Measurements from ENCODE around the gene GMDS. TPM values are rescaled to one million over a fixed set of nuclear protein-coding genes. Genes with fewer than 3 reads are reported as not detected.
A peak's percentile ranks its signal among the peaks of the same experiment; 100 is the strongest.

The GMDS gene
- total RNA-seq, 2 donors from 2014 or later = 19.6 to 36.3 TPM

DNA sequence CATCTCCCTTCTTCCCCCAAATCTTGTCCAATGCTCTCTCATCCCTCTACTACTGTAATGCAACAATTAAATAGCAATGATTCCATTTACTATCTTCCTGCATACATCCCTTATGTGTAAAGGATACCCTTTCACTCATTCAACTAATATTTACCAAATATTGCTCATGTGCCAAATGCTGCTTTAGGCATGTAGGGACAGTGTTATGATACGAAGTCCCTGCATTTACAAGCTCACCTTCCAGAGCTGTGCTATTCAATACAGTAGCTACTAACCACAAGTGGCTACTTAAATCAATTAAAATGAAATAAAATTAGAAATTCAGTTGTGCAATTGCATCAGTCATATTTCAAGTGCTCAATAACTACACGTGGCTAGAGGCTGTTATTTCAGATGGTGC lies 41.1 kb downstream of the GMDS start:
- no peaks in the 10 kb centered on the region for H3K9me3 Mint-ChIP-seq

DNA sequence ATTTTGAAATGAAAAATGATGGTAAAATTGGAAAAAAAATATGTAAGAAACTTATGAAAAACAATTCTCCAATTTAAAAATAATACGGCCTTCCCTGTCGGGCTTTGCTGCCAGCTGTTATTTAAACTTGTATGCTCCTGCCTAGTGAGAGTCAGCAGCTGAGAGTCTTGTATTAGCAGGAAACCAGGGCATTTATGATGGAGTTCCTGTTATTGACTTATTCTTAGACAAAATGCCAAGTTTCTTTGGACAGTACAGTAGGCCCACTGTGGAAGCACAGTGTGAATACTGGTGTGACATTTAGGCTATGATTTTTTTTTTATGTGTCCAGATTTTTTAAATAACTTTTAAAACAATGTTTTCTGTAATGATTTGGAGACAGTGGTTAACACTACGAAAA lies 42.1 kb downstream of the GMDS start:
- H3K36me3 Mint-ChIP-seq (ENCODE audit: low read depth) = no peaks in the 10 kb centered on the region
- no peak overlapping the region for H3K4me3 Mint-ChIP-seq
- no peak for ATAC-seq (replicated peaks)
- H3K27me3 Mint-ChIP-seq = no peaks in the 10 kb centered on the region
- H3K4me1 Mint-ChIP-seq = no peaks in the 10 kb centered on the region
- H3K27ac Mint-ChIP-seq = no peak overlapping the region
- H3K9me3 Mint-ChIP-seq = no peaks in the 10 kb centered on the region

More for the DNA sequence above, 41.1 kb downstream of the GMDS start:
- Mint-ChIP-seq H3K27ac (no peak overlapping the region), H3K36me3 (ENCODE audit: low read depth) (no peaks in the 10 kb centered on the region), H3K4me3 (no peak overlapping the region), H3K4me1 (no peaks in the 10 kb centered on the region), H3K27me3 (no peaks in the 10 kb centered on the region)
- ATAC-seq (replicated peaks) = no peak

DNA sequence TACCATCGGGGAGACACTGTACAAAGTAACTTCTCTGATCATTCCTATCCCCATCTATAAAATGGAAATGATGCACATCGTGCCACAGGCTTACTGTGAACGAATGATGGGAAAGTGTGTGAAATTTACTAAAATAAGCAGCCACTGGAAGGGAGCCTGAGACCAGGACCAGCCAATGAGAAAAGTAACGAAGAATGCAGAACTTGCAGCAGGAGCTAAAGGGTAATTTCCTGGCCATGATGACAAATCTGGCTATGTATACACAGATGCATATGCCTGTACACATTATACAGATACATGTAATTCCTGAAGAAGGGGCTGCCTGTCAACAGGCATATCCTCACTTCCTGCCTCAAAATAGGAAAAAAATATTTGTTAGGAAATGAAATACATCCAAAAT lies 47.4 kb downstream of the GMDS start:
- Mint-ChIP-seq H3K27me3 (no peaks in the 10 kb centered on the region), H3K27ac (no peak overlapping the region), H3K9me3 (no peaks in the 10 kb centered on the region), H3K4me3 (no peak overlapping the region), H3K4me1 (no peaks in the 10 kb centered on the region), H3K36me3 (ENCODE audit: low read depth) (no peaks in the 10 kb centered on the region)
- ATAC-seq (replicated peaks) = no peak

DNA sequence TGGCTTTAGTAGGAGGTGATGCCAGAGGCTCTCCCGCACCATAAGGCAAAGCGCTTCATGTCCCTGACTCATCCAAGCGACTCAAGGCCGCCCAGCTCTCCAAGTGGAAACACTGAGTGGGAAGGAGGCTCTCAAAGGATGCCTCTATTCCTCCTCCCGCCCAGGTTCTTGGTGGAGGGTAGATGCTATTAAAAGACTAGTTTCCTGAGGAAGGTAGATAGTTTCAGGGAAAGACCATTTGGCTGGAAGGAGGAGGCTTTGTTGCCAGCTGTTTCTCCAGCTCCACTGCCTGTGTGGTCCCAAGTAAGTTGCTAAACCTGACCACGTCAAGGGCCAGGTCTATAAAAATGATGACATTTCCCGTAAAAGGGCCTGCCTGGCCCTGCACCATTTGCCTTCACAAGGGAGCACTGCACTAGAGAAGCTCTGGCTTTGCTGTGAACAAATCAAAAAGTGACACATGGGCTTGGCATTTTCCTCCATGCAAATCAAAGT lies 48.2 kb downstream of the GMDS start:
- Mint-ChIP-seq H3K36me3 (ENCODE audit: low read depth) (no peaks in the 10 kb centered on the region), H3K4me1 (no peaks in the 10 kb centered on the region), H3K4me3 (no peak overlapping the region), H3K9me3 (no peaks in the 10 kb centered on the region), H3K27ac (no peak overlapping the region), H3K27me3 (no peaks in the 10 kb centered on the region)
- no peak for ATAC-seq (replicated peaks)

DNA sequence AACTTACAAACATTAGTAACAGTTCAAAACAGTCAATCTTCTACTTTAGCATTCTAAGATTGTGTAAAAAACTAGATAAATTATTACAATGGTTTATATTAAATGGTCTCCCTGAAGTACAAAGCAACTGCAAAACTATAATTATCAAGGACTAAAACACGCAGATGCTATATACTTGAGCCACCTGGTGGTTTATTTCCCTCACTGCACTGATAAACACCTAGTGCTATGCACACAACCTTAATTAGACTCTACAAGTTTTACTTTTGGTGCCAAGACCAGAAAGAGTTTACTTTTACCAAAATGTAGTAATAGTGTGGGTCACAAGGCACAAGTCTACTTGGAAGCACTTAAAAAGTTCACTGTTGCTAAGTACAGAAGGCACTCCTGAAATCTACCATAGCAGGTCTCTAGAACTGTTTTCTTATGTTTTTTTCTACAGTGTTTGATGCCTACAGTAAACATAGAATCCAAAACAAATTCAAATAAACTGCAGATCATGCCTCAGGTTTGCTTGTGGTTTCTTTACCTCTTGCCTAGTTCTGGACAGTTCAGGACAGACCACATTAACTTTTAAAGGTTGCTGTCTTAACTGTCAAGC lies 49.2 kb downstream of the GMDS start:
- Mint-ChIP-seq H3K9me3 (no peaks in the 10 kb centered on the region), H3K27me3 (no peaks in the 10 kb centered on the region), H3K4me1 (no peaks in the 10 kb centered on the region), H3K4me3 (no peak overlapping the region), H3K36me3 (ENCODE audit: low read depth) (no peaks in the 10 kb centered on the region), H3K27ac (no peak overlapping the region)
- ATAC-seq (replicated peaks) = peak; percentile 54

DNA sequence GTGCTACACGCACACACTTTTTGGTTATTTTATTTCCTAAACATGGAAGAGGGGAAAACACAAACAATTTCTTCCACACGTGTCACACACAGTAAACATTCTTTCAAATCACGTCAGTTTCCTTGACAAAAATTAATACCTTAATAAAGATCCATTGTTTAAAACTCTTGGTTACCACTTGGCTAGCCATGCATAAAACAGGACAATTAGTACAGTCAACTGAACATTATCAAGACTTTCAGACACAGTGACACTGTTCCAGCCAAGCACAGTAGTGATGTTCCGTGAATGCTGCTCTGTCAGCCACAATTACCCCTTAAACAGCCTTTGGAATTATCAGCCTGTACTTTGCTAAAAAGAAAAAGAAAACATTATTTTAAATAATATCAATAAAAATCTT lies 50.8 kb downstream of the GMDS start:
- no peaks in the 10 kb centered on the region for H3K36me3 Mint-ChIP-seq (ENCODE audit: low read depth)
- H3K27me3 Mint-ChIP-seq = no peaks in the 10 kb centered on the region
- no peaks in the 10 kb centered on the region for H3K4me1 Mint-ChIP-seq
- no peak for ATAC-seq (replicated peaks)
- no peaks in the 10 kb centered on the region for H3K9me3 Mint-ChIP-seq
- H3K27ac Mint-ChIP-seq = no peak overlapping the region
- no peak overlapping the region for H3K4me3 Mint-ChIP-seq

DNA sequence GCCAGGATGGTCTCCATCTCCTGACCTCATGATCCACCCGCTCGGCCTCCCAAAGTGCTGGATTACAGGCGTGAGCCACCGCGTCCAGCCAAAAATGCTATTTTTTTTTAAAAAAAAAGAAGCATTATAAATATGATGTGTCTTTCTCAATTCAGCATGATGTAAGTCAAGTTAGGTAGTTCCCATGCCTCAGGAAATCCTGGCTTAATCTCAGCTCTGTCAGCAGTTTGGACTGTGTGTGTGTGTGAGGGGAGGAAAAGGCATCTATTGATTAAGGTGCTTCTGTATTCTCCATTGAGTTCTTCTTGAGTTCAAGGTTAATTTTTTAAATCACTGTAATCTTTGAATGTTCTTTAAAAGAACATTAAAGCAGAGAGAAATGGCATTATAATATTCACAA lies 51.5 kb downstream of the GMDS start:
- H3K4me1 Mint-ChIP-seq = no peaks in the 10 kb centered on the region
- H3K27me3 Mint-ChIP-seq = peaks cover 2% of the 10 kb centered on the region
- no peak for ATAC-seq (replicated peaks)
- no peaks in the 10 kb centered on the region for H3K9me3 Mint-ChIP-seq
- H3K4me3 Mint-ChIP-seq = no peak overlapping the region
- H3K27ac Mint-ChIP-seq = no peak overlapping the region
- H3K36me3 Mint-ChIP-seq (ENCODE audit: low read depth) = no peaks in the 10 kb centered on the region

DNA sequence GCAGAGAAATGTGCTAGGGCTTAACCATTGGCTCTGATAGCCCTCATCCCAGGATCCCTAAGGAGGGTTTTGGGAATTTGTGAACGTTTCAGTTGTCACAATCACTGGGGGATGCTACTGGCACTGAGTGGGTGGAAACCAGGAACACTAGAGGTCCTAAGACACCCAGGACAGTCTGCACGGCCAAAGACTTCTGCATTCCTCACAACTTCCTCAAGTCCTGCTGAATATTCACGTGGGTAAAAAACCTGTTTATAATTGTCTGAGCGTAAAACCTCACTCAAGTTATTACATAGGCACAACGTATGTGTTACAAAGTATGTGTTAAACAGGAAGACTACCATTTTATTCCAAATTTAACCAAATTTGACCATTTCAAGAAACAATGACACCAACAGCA lies 52.4 kb downstream of the GMDS start:
- H3K27ac Mint-ChIP-seq = no peak overlapping the region
- H3K4me3 Mint-ChIP-seq = no peak overlapping the region
- no peaks in the 10 kb centered on the region for H3K36me3 Mint-ChIP-seq (ENCODE audit: low read depth)
- H3K27me3 Mint-ChIP-seq = peaks cover 3% of the 10 kb centered on the region
- no peaks in the 10 kb centered on the region for H3K9me3 Mint-ChIP-seq
- ATAC-seq (replicated peaks) = no peak
- no peaks in the 10 kb centered on the region for H3K4me1 Mint-ChIP-seq

DNA sequence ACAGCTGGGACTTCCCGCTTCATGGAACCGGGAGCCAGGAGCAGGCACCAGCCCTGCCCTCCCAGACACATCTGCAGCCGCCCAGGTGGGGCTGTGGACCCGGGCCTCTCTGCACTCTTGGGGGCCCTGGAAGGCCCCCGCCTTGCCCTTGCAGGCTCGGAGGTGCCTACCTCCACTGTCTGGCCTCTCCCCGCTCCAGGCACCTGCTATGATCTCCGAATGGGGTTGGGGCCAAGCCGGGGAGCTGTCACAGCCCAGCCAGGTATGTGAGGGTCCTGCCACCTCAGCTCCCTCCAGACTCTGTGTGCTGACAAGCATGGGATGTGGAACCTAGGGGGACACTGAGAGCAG lies 54.0 kb downstream of the GMDS start:
- Mint-ChIP-seq H3K27me3 (peaks cover 3% of the 10 kb centered on the region), H3K4me1 (no peaks in the 10 kb centered on the region), H3K9me3 (no peaks in the 10 kb centered on the region), H3K27ac (no peak overlapping the region), H3K4me3 (no peak overlapping the region), H3K36me3 (ENCODE audit: low read depth) (no peaks in the 10 kb centered on the region)
- no peak for ATAC-seq (replicated peaks)

DNA sequence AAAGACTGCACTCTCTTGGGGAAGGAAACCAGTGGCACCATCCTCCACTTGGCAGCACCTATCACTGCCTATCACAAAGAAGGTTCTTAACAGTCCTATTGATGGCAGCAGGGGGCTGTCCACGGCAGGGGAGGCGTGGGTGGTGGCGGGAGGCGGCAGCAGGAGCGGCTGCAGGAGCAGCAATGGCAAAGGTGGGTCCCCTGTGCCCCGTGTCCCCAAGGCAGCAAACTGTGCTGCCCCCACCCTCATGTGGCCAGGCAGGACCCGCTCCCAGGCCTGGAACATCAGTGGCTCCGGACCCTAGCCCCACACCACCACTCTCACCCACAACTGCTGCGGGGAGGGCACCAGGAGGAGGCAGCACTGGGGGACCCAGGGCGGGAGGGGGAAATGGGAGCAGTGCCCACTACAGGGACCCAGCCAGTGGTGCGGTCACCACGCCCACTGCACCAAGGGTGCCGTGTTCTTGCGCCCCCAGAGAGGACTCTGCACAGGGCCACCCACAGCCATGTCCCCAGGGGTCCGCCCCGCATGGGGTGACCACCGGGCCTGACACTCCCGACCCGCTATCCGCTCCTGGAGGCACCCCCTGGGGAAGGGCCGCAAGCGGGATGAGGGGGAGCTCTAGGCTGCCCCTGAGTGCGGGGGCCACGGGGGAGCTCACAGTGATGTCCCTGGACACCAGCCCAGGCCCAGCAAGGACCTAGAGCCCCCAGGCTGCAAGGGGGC lies 54.6 kb downstream of the GMDS start:
- no peak overlapping the region for H3K4me3 Mint-ChIP-seq
- no peak overlapping the region for H3K27ac Mint-ChIP-seq
- no peaks in the 10 kb centered on the region for H3K4me1 Mint-ChIP-seq
- no peaks in the 10 kb centered on the region for H3K9me3 Mint-ChIP-seq
- no peak for ATAC-seq (replicated peaks)
- no peaks in the 10 kb centered on the region for H3K36me3 Mint-ChIP-seq (ENCODE audit: low read depth)
- peaks cover 3% of the 10 kb centered on the region for H3K27me3 Mint-ChIP-seq

DNA sequence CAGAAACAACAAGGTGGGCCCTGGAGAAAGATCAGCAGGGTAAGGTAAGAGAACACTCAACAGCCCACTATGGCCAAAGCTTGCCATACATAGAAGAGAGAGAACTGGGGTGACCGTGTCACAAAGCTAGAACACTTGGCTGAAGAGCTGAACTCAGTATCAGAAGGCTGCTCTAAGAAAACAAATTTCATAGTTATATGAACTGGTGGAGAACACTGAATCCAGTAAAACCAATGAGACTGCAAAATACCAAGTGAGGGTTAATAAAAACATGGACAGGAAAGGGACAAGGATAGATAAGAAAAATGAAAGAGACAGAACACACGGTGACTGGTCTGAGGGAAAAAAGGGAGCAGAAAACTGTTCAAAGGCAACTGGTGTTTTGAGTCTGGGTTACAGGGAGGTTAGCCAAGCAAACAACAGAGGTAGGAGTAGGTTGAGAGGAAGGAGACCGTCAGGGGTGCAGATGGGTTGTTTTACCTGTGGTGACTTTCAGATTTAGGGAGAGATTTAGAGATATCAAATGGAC lies 56.5 kb downstream of the GMDS start:
- Mint-ChIP-seq H3K4me1 (no peaks in the 10 kb centered on the region), H3K9me3 (no peaks in the 10 kb centered on the region), H3K27ac (no peak overlapping the region), H3K4me3 (no peak overlapping the region), H3K36me3 (ENCODE audit: low read depth) (no peaks in the 10 kb centered on the region), H3K27me3 (peaks cover 3% of the 10 kb centered on the region)
- no peak for ATAC-seq (replicated peaks)

DNA sequence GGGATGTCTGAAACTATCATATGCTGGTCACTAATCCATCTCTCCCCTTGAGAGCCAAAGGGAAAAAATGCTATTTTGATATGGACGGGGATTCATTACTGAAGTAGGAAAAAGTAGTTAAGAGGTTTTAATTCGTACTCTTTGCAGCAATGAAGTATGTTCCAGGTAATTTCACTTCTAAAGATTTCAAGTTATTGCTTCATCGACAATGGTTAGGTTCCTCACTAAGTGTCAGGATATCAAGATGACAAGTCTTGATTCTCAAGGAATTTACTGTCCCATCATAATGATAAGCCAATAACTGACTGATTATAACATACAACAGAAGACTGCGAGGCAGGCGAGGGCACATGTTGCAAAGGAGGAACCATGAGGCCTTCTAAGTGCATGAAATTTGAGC lies 57.0 kb downstream of the GMDS start:
- no peak overlapping the region for H3K27ac Mint-ChIP-seq
- H3K4me3 Mint-ChIP-seq = no peak overlapping the region
- peaks cover 3% of the 10 kb centered on the region for H3K27me3 Mint-ChIP-seq
- no peak for ATAC-seq (replicated peaks)
- H3K9me3 Mint-ChIP-seq = no peaks in the 10 kb centered on the region
- H3K36me3 Mint-ChIP-seq (ENCODE audit: low read depth) = no peaks in the 10 kb centered on the region
- no peaks in the 10 kb centered on the region for H3K4me1 Mint-ChIP-seq

DNA sequence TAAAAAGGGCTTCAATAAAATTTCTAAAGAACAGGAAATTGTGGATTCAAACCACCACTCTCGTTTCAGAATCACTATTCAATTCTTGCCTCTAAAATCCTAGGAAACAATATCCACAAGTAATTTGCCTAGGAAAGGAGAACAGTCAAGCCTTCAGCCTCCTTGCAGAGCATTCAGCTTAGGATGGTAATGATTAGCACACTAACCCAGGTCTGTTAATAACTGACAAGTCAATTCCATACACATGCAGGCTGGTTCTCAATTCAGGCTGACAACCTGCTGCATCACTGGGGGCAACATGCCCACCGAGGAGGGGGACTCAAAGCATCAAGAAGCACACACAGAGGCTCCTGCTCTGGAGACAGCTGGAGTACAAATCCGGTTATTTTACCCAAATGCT lies 57.6 kb downstream of the GMDS start:
- no peak for ATAC-seq (replicated peaks)
- H3K4me3 Mint-ChIP-seq = no peak overlapping the region

DNA sequence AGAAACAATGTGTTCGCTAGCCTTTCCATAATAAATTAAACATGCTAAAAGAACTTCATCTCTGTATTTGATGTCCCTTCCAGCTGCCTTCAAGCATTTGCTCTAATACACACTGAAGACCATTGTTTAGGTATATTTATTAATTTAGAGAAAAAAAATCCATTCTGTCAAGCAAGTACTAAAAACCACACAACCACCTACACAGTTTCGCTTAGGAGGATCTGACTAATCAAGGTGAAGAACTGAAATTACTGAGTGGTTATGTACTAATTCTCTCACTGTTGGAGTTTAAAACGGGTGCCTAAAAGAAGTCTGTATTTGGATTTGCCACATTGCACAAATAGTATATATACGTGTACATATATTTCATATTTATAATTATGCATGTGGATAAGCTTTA lies 58.9 kb downstream of the GMDS start:
- peaks cover 4% of the 10 kb centered on the region for H3K4me1 Mint-ChIP-seq
- no peak overlapping the region for H3K4me3 Mint-ChIP-seq
- peaks cover 3% of the 10 kb centered on the region for H3K27me3 Mint-ChIP-seq
- peak; percentile 86 for ATAC-seq (replicated peaks)
- H3K27ac Mint-ChIP-seq = no peak overlapping the region
- no peaks in the 10 kb centered on the region for H3K9me3 Mint-ChIP-seq
- H3K36me3 Mint-ChIP-seq (ENCODE audit: low read depth) = no peaks in the 10 kb centered on the region

More for the DNA sequence above, 57.6 kb downstream of the GMDS start:
- H3K27me3 Mint-ChIP-seq = peaks cover 3% of the 10 kb centered on the region
- H3K27ac Mint-ChIP-seq = no peak overlapping the region
- no peaks in the 10 kb centered on the region for H3K4me1 Mint-ChIP-seq
- H3K9me3 Mint-ChIP-seq = no peaks in the 10 kb centered on the region
- no peaks in the 10 kb centered on the region for H3K36me3 Mint-ChIP-seq (ENCODE audit: low read depth)

DNA sequence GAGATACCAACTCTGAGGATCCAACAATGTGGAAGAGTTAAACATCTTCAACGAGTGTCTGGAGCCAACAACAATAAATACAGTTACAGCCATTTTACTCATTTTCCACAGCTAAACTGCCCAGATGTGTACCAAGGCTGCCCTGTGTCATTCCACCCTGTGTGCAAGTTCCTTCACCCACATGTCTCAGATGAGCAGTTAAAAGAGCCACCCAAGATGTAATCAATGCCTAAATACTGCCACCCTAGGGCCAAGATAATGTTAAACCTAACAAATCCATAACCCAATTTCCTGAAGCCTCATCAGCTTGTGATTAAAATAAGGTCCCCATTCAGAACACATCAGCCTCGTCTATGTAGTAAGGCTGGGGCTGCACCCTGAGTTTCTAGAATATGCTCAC lies 59.9 kb downstream of the GMDS start:
- Mint-ChIP-seq H3K9me3 (no peaks in the 10 kb centered on the region), H3K36me3 (ENCODE audit: low read depth) (no peaks in the 10 kb centered on the region), H3K4me3 (no peak overlapping the region), H3K27me3 (peaks cover 3% of the 10 kb centered on the region), H3K4me1 (peaks cover 9% of the 10 kb centered on the region), H3K27ac (no peak overlapping the region)
- ATAC-seq (replicated peaks) = no peak
